GM18502 (cell line): Measurements from ENCODE around the gene XPR1.
"Not testable (repeated sequence)": the region's sequence is repeated elsewhere in the genome, so short reads cannot be mapped to it uniquely, and the experiment has no call there.

ENCODE experiments used
- ATAC-seq: cut with Tn5 transposase; IDR thresholded peaks from one replicate; pipeline ENCODE4 v1.9.1; 2021; ENCODE audit warnings: mild to moderate bottlenecking; ENCODE audit not compliant: unreplicated experiment, poor library complexity

Gene XPR1

GRCh38 chr1:180815188-180815587, 183.4 kb downstream of the XPR1 start:
- ATAC-seq = no peak

GRCh38 chr1:180816132-180816531, 184.3 kb downstream of the XPR1 start:
- ATAC-seq = no peak

- ATAC-seq = no peak
Observed at GRCh38 chr1:180821970-180822369, 190.1 kb downstream of the XPR1 start.

GRCh38 chr1:180831507-180831906, 199.7 kb downstream of the XPR1 start:
- not testable (repeated sequence) for ATAC-seq

GRCh38 chr1:180833180-180833579, 201.4 kb downstream of the XPR1 start:
- not testable (repeated sequence) for ATAC-seq

- no peak for ATAC-seq
Observed at GRCh38 chr1:180836449-180836848, 204.6 kb downstream of the XPR1 start.

- no peak for ATAC-seq
Observed at GRCh38 chr1:180837020-180837419, 205.2 kb downstream of the XPR1 start.

GRCh38 chr1:180838535-180838934, 206.7 kb downstream of the XPR1 start:
- ATAC-seq = no peak

- ATAC-seq = no peak
Observed at GRCh38 chr1:180839547-180839946, 207.7 kb downstream of the XPR1 start.

GRCh38 chr1:180841415-180841814, 209.6 kb downstream of the XPR1 start:
- no peak for ATAC-seq

GRCh38 chr1:180842052-180842451, 210.2 kb downstream of the XPR1 start:
- ATAC-seq = no peak

GRCh38 chr1:180842491-180843275, 210.9 kb downstream of the XPR1 start:
- ATAC-seq = no peak

- no peak for ATAC-seq
Observed at GRCh38 chr1:180845352-180845751, 213.5 kb downstream of the XPR1 start.

- ATAC-seq = no peak
Observed at GRCh38 chr1:180848191-180848590, 216.4 kb downstream of the XPR1 start.

- peak; percentile 74 for ATAC-seq
Observed at GRCh38 chr1:180849031-180849775, 217.4 kb downstream of the XPR1 start.

GRCh38 chr1:180851995-180852887, 220.4 kb downstream of the XPR1 start:
- no peak for ATAC-seq

GRCh38 chr1:180854001-180854400, 222.2 kb downstream of the XPR1 start:
- no peak for ATAC-seq

- no peak for ATAC-seq
Observed at GRCh38 chr1:180854456-180854855, 222.6 kb downstream of the XPR1 start.

- ATAC-seq = not testable (repeated sequence)
Observed at GRCh38 chr1:180857947-180858725, 226.3 kb downstream of the XPR1 start.

- ATAC-seq = no peak
Observed at GRCh38 chr1:180859306-180859705, 227.5 kb downstream of the XPR1 start.
